Mesenchymal stem cell (in vitro differentiated cells and primary cell): ENCODE measurements around the gene CBL.
"Not testable (repeated sequence)": the region's sequence is repeated elsewhere in the genome, so short reads cannot be mapped to it uniquely, and the experiment has no call there.

Experiments
- DNase-seq: peaks from one replicate; pipeline ENCODE4 v3.0.0-alpha.2; 2013
- H2AFZ ChIP-seq: one replicate; pipeline ENCODE4 v1.6.1; 2013; ENCODE audit warnings: low read depth, mild to moderate bottlenecking, control low read depth, inconsistent platforms, low read length, moderate library complexity
- H2AK5ac ChIP-seq: 2 replicates; pipeline ENCODE4 v1.6.1; 2013; ENCODE audit warnings: low read length, moderate library complexity, mild to moderate bottlenecking, inconsistent platforms; ENCODE audit not compliant: severe bottlenecking
- H2BK120ac ChIP-seq: one replicate; pipeline ENCODE4 v1.6.1; 2013; ENCODE audit warnings: low read depth, mild to moderate bottlenecking, inconsistent platforms, low read length, moderate library complexity
- H2BK12ac ChIP-seq, 2 experiments: one replicate each; pipeline ENCODE4 v1.6.1; 2013; ENCODE audit warnings: inconsistent platforms in 2 of 2, low read length in 2 of 2, mild to moderate bottlenecking in 2 of 2, moderate library complexity in 2 of 2, control low read depth in 1 of 2
- H2BK15ac ChIP-seq: one replicate; pipeline ENCODE4 v1.6.1; 2013; ENCODE audit warnings: mild to moderate bottlenecking, low read depth, inconsistent platforms; ENCODE audit not compliant: poor library complexity, severe bottlenecking
- H2BK5ac ChIP-seq: 2 replicates; pipeline ENCODE4 v1.6.1; 2013; ENCODE audit warnings: low read depth, mild to moderate bottlenecking, low read length, control low read depth, inconsistent platforms; ENCODE audit not compliant: poor library complexity, severe bottlenecking
- H3K14ac ChIP-seq, 2 experiments: one replicate each; pipeline ENCODE4 v1.6.1; 2013; ENCODE audit warnings: inconsistent platforms in 2 of 2, low read length in 2 of 2, control low read depth in 1 of 2, mild to moderate bottlenecking in 1 of 2, moderate library complexity in 1 of 2
- H3K18ac ChIP-seq, 2 experiments: one replicate each; pipeline ENCODE4 v1.6.1; 2013; ENCODE audit warnings: inconsistent platforms in 2 of 2, low read length in 2 of 2, control low read depth in 1 of 2, low read depth in 1 of 2, mild to moderate bottlenecking in 1 of 2
- H3K23ac ChIP-seq, 2 experiments: one replicate each; pipeline ENCODE4 v1.6.1; 2013; ENCODE audit warnings: inconsistent platforms in 2 of 2, low read length in 2 of 2, mild to moderate bottlenecking in 2 of 2, moderate library complexity in 2 of 2, control low read depth in 1 of 2
- H3K27ac ChIP-seq: 2 replicates; pipeline ENCODE4 v1.5.1; 2013; ENCODE audit warnings: mild to moderate bottlenecking, moderate library complexity, low read length, control low read depth, inconsistent platforms; ENCODE audit not compliant: poor library complexity, severe bottlenecking
- H3K27me3 ChIP-seq, 2 experiments: 2 replicates each; pipeline versions ENCODE4 v1.6.1 to v1.7.0; 2013; ENCODE audit warnings: low read length in 2 of 2, mild to moderate bottlenecking in 2 of 2, moderate library complexity in 2 of 2, control low read depth in 1 of 2, inconsistent platforms in 1 of 2; ENCODE audit not compliant: control insufficient read depth in 1 of 2, insufficient read depth in 1 of 2
- H3K36me3 ChIP-seq, 2 experiments: 2 replicates each; pipeline versions ENCODE4 v1.6.1 to v1.7.0; 2013; ENCODE audit warnings: low read length in 2 of 2, control low read depth in 1 of 2, inconsistent platforms in 1 of 2, low read depth in 1 of 2, mild to moderate bottlenecking in 1 of 2; ENCODE audit not compliant: insufficient read depth in 2 of 2, control insufficient read depth in 1 of 2
- H3K4ac ChIP-seq, 2 experiments: one replicate each; pipeline ENCODE4 v1.6.1; 2013; ENCODE audit warnings: inconsistent platforms in 2 of 2, low read length in 2 of 2, mild to moderate bottlenecking in 2 of 2, moderate library complexity in 2 of 2, control low read depth in 1 of 2, low read depth in 1 of 2
- H3K4me1 ChIP-seq: 2 replicates; pipeline ENCODE4 v1.6.1; 2013; ENCODE audit warnings: low read depth, low read length, control low read depth; ENCODE audit not compliant: control insufficient read depth, insufficient read depth
- H3K4me2 ChIP-seq: 2 replicates; pipeline ENCODE4 v1.6.1; 2013; ENCODE audit warnings: low read length, mild to moderate bottlenecking, inconsistent platforms; ENCODE audit not compliant: poor library complexity, severe bottlenecking
- H3K4me3 ChIP-seq, 2 experiments: 2 replicates each; pipeline versions ENCODE4 v1.5.1 to v1.7.0; 2013; ENCODE audit warnings: low read length in 2 of 2, mild to moderate bottlenecking in 2 of 2, control low read depth in 1 of 2, low read depth in 1 of 2; ENCODE audit not compliant: insufficient read depth in 1 of 2
- H3K79me1 ChIP-seq: replicated peaks from 2 replicates; pipeline ENCODE4 v1.6.1; 2013; ENCODE audit warnings: mild to moderate bottlenecking, control low read depth, low read length, inconsistent platforms; ENCODE audit not compliant: poor library complexity, severe bottlenecking
- H3K9ac ChIP-seq: 2 replicates; pipeline ENCODE4 v1.7.0; 2013; ENCODE audit warnings: mild to moderate bottlenecking, low read length, moderate library complexity
- H3K9me3 ChIP-seq: 2 replicates; pipeline ENCODE4 v1.7.0; 2013; ENCODE audit warnings: mild to moderate bottlenecking, low read length; ENCODE audit not compliant: control insufficient read depth
- H4K8ac ChIP-seq: one replicate; pipeline ENCODE4 v1.6.1; 2013; ENCODE audit warnings: inconsistent platforms, mild to moderate bottlenecking, low read length, moderate library complexity
- H4K91ac ChIP-seq: one replicate; pipeline ENCODE4 v1.6.1; 2013; ENCODE audit warnings: mild to moderate bottlenecking, low read length, inconsistent platforms
- WGBS: methylation state at CpG from one replicate; pipeline ENCODE4 v1.1.7; 2013; ENCODE audit warnings: mixed read lengths; 5-methylcytosine and 5-hydroxymethylcytosine counted together

CBL gene

GRCh38 chr11:119179983-119180382 lies 26.2 kb upstream of the CBL start:
- no peak overlapping the region for H4K8ac ChIP-seq
- H3K4me3 ChIP-seq: no peak overlapping the region
- H3K4me1 ChIP-seq: peaks cover 8% of the 10 kb centered on the region
- H3K9me3 ChIP-seq: no peaks in the 10 kb centered on the region
- no peak overlapping the region for H3K14ac ChIP-seq
- no peak overlapping the region for H3K9ac ChIP-seq
- H3K79me1 ChIP-seq: peaks cover 2% of the 10 kb centered on the region
- H2AK5ac ChIP-seq: no peak overlapping the region
- no peak overlapping the region for H3K4ac ChIP-seq
- no peak overlapping the region for H2BK15ac ChIP-seq
- H2BK120ac ChIP-seq: no peak overlapping the region
- no peak overlapping the region for H3K27ac ChIP-seq
- no peak overlapping the region for H2AFZ ChIP-seq
- H3K18ac ChIP-seq: no peak overlapping the region
- H2BK12ac ChIP-seq: no peak overlapping the region
- H3K23ac ChIP-seq: no peak overlapping the region
- no peak overlapping the region for H3K4me2 ChIP-seq
- H4K91ac ChIP-seq: no peak overlapping the region
- whole genome bisulfite sequencing: 97% methylated on average over 10 of the region's 10 CpGs
- no peak overlapping the region for H2BK5ac ChIP-seq
- H3K36me3 ChIP-seq: peaks cover 39 to 44% of the 10 kb centered on the region in 2 experiments
- no peaks in the 10 kb centered on the region for H3K27me3 ChIP-seq
- no peak for DNase-seq

GRCh38 chr11:119180729-119181676 lies 25.1 kb upstream of the CBL start:
- Histone ChIP-seq H3K4me1 (peaks cover 2% of the 10 kb centered on the region), H3K14ac (no peak overlapping the region), H2AK5ac (no peak overlapping the region), H4K8ac (no peak overlapping the region), H3K79me1 (peaks cover 2% of the 10 kb centered on the region), H4K91ac (no peak overlapping the region), H2BK15ac (no peak overlapping the region), H3K27me3 (peaks cover 5 to 8% of the 10 kb centered on the region in 2 experiments), H2BK12ac (no peak overlapping the region), H2BK5ac (no peak overlapping the region), H2BK120ac (no peak overlapping the region), H3K36me3 (peaks cover 37% of the 10 kb centered on the region in 2 experiments), H3K4ac (no peak overlapping the region), H2AFZ (no peak overlapping the region), H3K18ac (no peak overlapping the region), H3K9me3 (no peaks in the 10 kb centered on the region), H3K23ac (no peak overlapping the region), H3K27ac (no peak overlapping the region), H3K9ac (no peak overlapping the region), H3K4me2 (no peak overlapping the region), H3K4me3 (no peak overlapping the region)
- no peak for DNase-seq
- 84% methylated on average over 6 of the region's 6 CpGs for WGBS

- peak overlapping the region in 1 of 2 experiments; percentile 11 for H3K14ac ChIP-seq
- H3K9ac ChIP-seq: no peak overlapping the region
- peaks cover 37% of the 10 kb centered on the region in 2 experiments for H3K36me3 ChIP-seq
- no peak overlapping the region for H3K4ac ChIP-seq
- H3K27ac ChIP-seq: no peak overlapping the region
- H4K91ac ChIP-seq: peak overlapping the region; percentile 67
- peaks cover 2% of the 10 kb centered on the region for H3K4me1 ChIP-seq
- H2BK12ac ChIP-seq: no peak overlapping the region
- no peak overlapping the region for H3K4me2 ChIP-seq
- H3K23ac ChIP-seq: no peak overlapping the region
- H3K27me3 ChIP-seq: peaks cover 11 to 16% of the 10 kb centered on the region in 2 experiments
- no peaks in the 10 kb centered on the region for H3K9me3 ChIP-seq
- no peak overlapping the region for H2BK15ac ChIP-seq
- no peak overlapping the region for H2BK120ac ChIP-seq
- no peak overlapping the region for H2AFZ ChIP-seq
- no peak overlapping the region for H2BK5ac ChIP-seq
- H4K8ac ChIP-seq: no peak overlapping the region
- DNase-seq: no peak
- WGBS: 89% methylated on average over 16 of the region's 17 CpGs
- H3K79me1 ChIP-seq: peaks cover 2% of the 10 kb centered on the region
- H3K18ac ChIP-seq: no peak overlapping the region
- H3K4me3 ChIP-seq: no peak overlapping the region
- no peak overlapping the region for H2AK5ac ChIP-seq
These were observed 24.3 kb upstream of the CBL start for GRCh38 chr11:119181677-119182412.

- DNase-seq, H3K23ac ChIP-seq, H3K9ac ChIP-seq, H3K4me3 ChIP-seq, H3K18ac ChIP-seq, H2AK5ac ChIP-seq, H2AFZ ChIP-seq, H4K8ac ChIP-seq, H3K27ac ChIP-seq, H3K4me2 ChIP-seq, H2BK120ac ChIP-seq, H3K4ac ChIP-seq, H3K79me1 ChIP-seq, H2BK12ac ChIP-seq, H2BK5ac ChIP-seq, H2BK15ac ChIP-seq, H3K9me3 ChIP-seq, H3K4me1 ChIP-seq, H4K91ac ChIP-seq, H3K14ac ChIP-seq: not testable (repeated sequence)
- peaks cover 29 to 35% of the 10 kb centered on the region in 2 experiments for H3K36me3 ChIP-seq
- WGBS: 84% methylated on average over 9 of the region's 9 CpGs
- peaks cover 11 to 36% of the 10 kb centered on the region in 2 experiments for H3K27me3 ChIP-seq
These were observed 21.7 kb upstream of the CBL start for GRCh38 chr11:119184399-119184798.
